K562 (cell line): ENCODE results near the gene SHF. TPM values are rescaled to one million over a fixed set of nuclear protein-coding genes. Genes with fewer than 3 reads are reported as not detected.

Source experiments
- ARID1B ChIP-seq: fragments of 450-650 bp; IDR thresholded peaks from 2 replicates; pipeline ENCODE4 v1.6.1; 2016; ENCODE audit warnings: antibody characterized with exemption, mild to moderate bottlenecking, inconsistent platforms
- FOXP4 ChIP-seq: sonication (generic); formaldehyde crosslinking; IDR thresholded peaks from 2 replicates; pipeline ENCODE4 v1.8.0; 2022; ENCODE audit warnings: mild to moderate bottlenecking, missing genetic modification reagents, borderline replicate concordance
- HMG20A ChIP-seq: fragments of 450-650 bp; formaldehyde crosslinking; conservative IDR thresholded peaks from 2 replicates; pipeline ENCODE4 v1.4.0; 2020; ENCODE audit warnings: mild to moderate bottlenecking, mixed read lengths
- KHSRP ChIP-seq: fragments of 450-650 bp; IDR thresholded peaks from 2 replicates; pipeline ENCODE4 v1.6.1; 2017
- KLF6 ChIP-seq: fragments of 250-450 bp; sonication (Bioruptor Pico); IDR thresholded peaks from 2 replicates; pipeline ENCODE4 v1.4.0; 2020; ENCODE audit warnings: mild to moderate bottlenecking, moderate library complexity, borderline replicate concordance
- MITF ChIP-seq: IDR thresholded peaks from 2 replicates; pipeline ENCODE4 v1.6.1; 2014; ENCODE audit warnings: antibody characterized with exemption
- MNT ChIP-seq, 2 experiments: fragments of 450-650 bp; conservative IDR thresholded peaks; 2 replicates each; pipeline ENCODE4 v1.6.1; 2017; ENCODE audit warnings: mild to moderate bottlenecking in 2 of 2, moderate library complexity in 2 of 2
- MTA1 ChIP-seq: fragments of 450-650 bp; IDR thresholded peaks from 2 replicates; pipeline ENCODE4 v1.6.1; 2017; ENCODE audit warnings: borderline replicate concordance
- NUFIP1 ChIP-seq: fragments of 450-650 bp; IDR thresholded peaks from 2 replicates; pipeline ENCODE4 v1.6.1; 2018; ENCODE audit not compliant: partially characterized antibody
- PHF8 ChIP-seq: fragments of 200-600 bp; sonication (generic); IDR thresholded peaks from 2 replicates; pipeline ENCODE4 v1.6.1; 2012; ENCODE audit warnings: mixed run types, mild to moderate bottlenecking, inconsistent platforms, low read length, moderate library complexity, borderline replicate concordance
- POLR2AphosphoS5 ChIP-seq: IDR thresholded peaks from 2 replicates; pipeline ENCODE4 v1.6.1; 2011; ENCODE audit warnings: mild to moderate bottlenecking, low read depth, low read length, moderate library complexity; ENCODE audit not compliant: control insufficient read depth, insufficient read depth
- SETDB1 ChIP-seq: IDR thresholded peaks from one replicate; pipeline ENCODE4 v1.6.1; 2012; ENCODE audit warnings: low read length, control low read depth, inconsistent platforms
- ZBTB12 ChIP-seq: fragments of 250-450 bp; sonication (Bioruptor Pico); IDR thresholded peaks from 2 replicates; pipeline ENCODE4 v1.4.0; 2020
- ZBTB9 ChIP-seq: fragments of 450-650 bp; formaldehyde crosslinking; IDR thresholded peaks from 2 replicates; pipeline ENCODE4 v1.4.0; 2020; ENCODE audit warnings: mild to moderate bottlenecking, moderate library complexity
- ZNF408 ChIP-seq: fragments of 250-450 bp; sonication (Bioruptor Pico); IDR thresholded peaks from 2 replicates; pipeline ENCODE4 v1.4.0; 2020; ENCODE audit warnings: low read depth, mild to moderate bottlenecking, moderate library complexity
- ZNF639 ChIP-seq, 2 experiments: fragments of 200-800 bp in 1 of 2; sonication (Bioruptor generic) in 1 of 2; sonication (generic) in 1 of 2; formaldehyde crosslinking in 1 of 2; IDR thresholded peaks in 1 of 2; conservative IDR thresholded peaks in 1 of 2; 2 replicates each; pipeline versions ENCODE4 v1.5.0 to v1.6.1; 2016 to 2020; ENCODE audit warnings: missing compliant biosample characterization in 1 of 2, missing genetic modification characterization in 1 of 2, missing genetic modification reagents in 1 of 2
- polyA plus RNA-seq, 8 experiments: library from polyadenylated mRNA; depleted of rRNA in 4 of 8; stranded (reverse) in 5 of 8; unstranded in 3 of 8; fragments of >200 nt; fragmentation: Nextera tagmentation in 2 of 8; fragmentation: Illumina TruSeq in 1 of 8; extraction: Ambion mirVana in 2 of 8; extraction: Trizol in 1 of 8; gene quantifications; 2 replicates each; pipeline versions ENCODE4 v1.2.1 to v1.2.3, GENCODE V29; 2011 to 2014; ENCODE audit warnings: inconsistent platforms in 1 of 8, missing spikeins in 1 of 8
- total RNA-seq, 7 experiments: library from RNA; depleted of rRNA in 6 of 7; stranded (reverse); fragments of >200 nt in 6 of 7; fragmentation: Illumina TruSeq in 2 of 7; extraction: Trizol in 2 of 7; gene quantifications; 2 replicates each; pipeline versions ENCODE4 v1.2.1 to v1.2.3, GENCODE V29; 2011 to 2021; ENCODE audit warnings: low replicate concordance in 1 of 7

Gene SHF
- total and polyA plus RNA-seq, 9 of the 15 experiments (the other 6 are each of a cell fraction or from before 2014, with no cell fraction given): 0.51 to 2.2 (median 0.85) TPM; not detected in 2

- TF ChIP-seq MITF (no peak), FOXP4 (CRISPR knock-in tag) (no peak), KHSRP (no peak), HMG20A (no peak), PHF8 (peak; percentile 73; the same call in 1 of the 2 replicates), SETDB1 (no peak), ZBTB9 (CRISPR knock-in tag) (no peak), ARID1B (peak; percentile 27; the same call in 1 of the 2 replicates), POLR2AphosphoS5 (0 out of 2 replicates have a peak, but pooled peaks have one; percentile 16), ZNF639 (CRISPR knock-in tag; conservative IDR thresholded peaks at IDR 0.05 in 1 of 2, IDR thresholded peaks at IDR 0.05 in 1 of 2) (peak in 1 of 2 experiments; percentile 32; a peak in 1 of 4 replicates), MTA1 (peak; percentile 70; the same call in 1 of the 2 replicates), ZNF408 (CRISPR knock-in tag) (no peak), MNT (conservative IDR thresholded peaks at IDR 0.05) (peak; percentile 44 to 59; a peak in 3 of 4 replicates), KLF6 (CRISPR knock-in tag) (no peak), ZBTB12 (peak; percentile 42; the same call in 1 of the 2 replicates), NUFIP1 (peak; percentile 58)
These were observed 10.8 kb upstream of the SHF start (continued) for GRCh38 chr15:45198337-45199135.
